ENCODE measurements around the gene MAN2A1.

- TF ChIP-seq CTCF (IDR thresholded peaks at IDR 0.05), result no peak
- TF ChIP-seq POLR2A (IDR thresholded peaks at IDR 0.05), result no peak
Observed at GRCh38 chr5:109708813-109709212, 19.1 kb downstream of the MAN2A1 start.
